ENCODE data around the gene PLBD1.

Gene PLBD1

DNA sequence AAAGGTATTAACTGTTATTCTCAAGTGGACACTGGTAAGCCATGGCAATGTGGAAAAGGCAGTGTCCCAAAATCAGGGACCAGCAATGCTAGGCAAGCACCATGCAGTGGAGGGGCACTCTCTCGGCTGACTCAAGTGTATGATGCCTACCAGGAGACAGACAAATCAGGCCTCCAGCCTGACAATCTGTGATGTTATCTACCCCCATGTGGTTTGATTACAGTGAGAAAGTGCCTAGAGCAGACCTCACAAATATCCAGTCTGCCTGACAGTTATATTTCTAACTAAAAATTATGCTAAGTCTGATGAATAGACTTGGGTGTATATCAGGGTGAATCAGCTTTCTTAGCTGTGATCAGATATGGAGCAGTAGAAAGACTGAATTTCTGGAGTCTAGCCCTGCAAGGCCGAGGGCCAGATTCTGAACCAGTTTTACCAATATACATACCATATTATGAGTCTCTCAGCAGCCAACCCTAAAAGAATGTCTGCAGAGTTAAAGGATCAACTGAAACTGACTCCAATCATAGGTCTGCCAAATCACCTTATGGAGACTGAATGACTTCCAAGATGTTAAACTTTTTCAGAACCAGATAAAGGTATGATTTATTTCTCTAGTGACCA is 3.2 kb downstream of the PLBD1 start:
- DNase-seq, result no peak

DNA sequence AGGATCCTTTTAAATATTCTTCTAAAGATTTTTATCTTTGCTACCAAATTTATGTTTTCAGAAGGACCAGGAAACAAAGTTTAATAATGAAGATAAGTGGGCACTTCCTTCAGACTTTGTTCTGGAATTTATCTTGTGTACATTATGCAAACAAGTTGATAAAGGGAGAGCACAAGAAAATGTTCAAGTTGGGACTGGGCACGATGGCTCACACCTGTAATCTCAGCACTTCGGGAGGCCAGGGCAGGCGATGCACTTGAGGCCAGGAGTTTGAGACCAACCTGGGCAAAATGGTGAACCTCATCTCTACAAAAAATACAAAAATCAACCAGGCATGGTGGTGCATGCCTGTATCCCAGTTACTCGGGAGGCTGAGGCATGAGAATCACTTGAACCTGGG is 4.6 kb downstream of the PLBD1 start:
- DNase-seq, result no peak

- no peak for DNase-seq
These were observed 5.4 kb downstream of the PLBD1 start for GRCh38 chr12:14562279-14562678.

DNA sequence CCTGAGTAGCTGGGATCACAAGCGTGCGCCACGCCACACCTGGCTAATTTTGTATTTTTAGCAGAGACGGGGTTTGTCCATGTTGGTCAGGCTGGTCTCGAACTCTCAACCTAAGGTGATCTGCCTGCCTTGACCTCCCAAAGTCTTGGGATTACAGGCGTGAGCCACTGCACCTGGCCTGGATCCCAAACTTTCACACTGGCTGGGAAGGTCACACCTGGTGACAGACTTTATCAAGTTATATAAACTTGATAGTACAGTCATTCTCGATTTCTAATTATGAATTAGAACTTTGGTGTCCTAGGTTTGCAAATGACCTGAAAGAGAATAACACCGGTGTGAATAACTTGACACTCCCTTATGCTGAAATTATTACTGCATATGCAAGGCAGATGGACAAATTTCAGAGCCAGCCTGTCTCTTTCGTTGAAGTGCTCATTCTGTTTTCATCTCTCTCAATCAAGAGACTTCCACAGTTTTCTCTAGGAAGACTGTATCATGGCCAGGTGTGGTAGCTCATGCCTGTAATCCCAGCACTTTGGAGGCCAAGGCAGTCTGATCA is 5.9 kb downstream of the PLBD1 start:
- no peak for DNase-seq

- DNase-seq, result no peak
These were observed 6.6 kb downstream of the PLBD1 start for GRCh38 chr12:14560904-14561574.

- DNase-seq, result no peak
These were observed 9.2 kb downstream of the PLBD1 start for GRCh38 chr12:14558473-14558959.

GRCh38 chr12:14557966-14558365 is 9.7 kb downstream of the PLBD1 start:
- DNase-seq, result no peak

DNA sequence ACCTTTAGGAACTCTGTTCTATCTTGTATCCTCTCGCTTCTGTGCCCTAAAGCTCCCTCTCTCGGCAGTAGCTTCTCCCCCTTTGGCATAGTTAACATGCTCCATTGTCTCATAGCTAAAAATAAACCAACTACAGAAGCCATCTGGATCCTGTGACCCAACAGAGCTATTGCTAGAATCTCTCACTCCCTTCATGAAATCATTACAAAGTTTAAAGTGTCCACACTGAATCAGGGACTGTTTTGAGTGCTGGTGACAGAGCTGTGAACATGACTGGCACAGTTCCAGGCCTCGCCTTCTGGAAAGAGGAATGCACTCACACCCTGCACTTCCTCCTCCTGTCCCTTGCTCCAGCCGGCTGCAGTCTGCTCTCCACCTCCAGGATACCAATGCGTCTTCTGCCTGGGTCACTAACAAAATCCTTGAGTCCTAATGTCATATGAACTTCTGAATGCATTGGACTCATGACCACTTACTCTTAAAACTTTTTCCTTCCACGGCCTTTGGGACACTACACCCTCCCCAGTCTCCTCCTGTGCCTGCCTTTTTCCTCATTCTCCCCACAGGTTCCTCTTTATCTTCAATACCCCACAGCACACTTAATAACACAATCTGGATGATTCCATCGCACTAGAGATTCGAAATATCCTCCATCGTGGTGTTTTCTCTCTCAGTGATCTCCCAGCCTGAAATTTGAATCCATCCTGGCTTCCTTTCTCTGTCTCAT is 13.2 kb downstream of the PLBD1 start:
- DNase-seq, result peak; percentile 4

DNA sequence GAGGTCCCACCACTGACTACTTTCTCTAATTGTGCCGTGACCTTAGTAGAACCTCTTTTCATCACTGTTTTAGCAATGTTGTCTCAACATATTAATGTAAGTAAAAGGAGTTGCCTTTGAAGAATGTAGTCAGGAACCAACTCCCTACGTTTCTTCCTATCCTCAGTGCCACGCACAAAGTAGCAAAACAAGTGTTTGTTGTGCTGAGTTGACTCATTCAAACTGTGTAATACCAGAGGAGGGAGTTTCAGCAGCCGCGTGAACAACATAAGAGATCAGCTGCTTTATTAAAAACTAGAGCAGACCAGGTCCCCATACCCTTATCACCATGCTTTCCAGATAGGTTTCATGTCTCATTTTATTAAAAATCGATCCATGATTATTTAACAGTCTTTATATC is 19.1 kb downstream of the PLBD1 start:
- DNase-seq, result no peak

GRCh38 chr12:14547571-14547970 is 20.1 kb downstream of the PLBD1 start:
- DNase-seq, result no peak

DNA sequence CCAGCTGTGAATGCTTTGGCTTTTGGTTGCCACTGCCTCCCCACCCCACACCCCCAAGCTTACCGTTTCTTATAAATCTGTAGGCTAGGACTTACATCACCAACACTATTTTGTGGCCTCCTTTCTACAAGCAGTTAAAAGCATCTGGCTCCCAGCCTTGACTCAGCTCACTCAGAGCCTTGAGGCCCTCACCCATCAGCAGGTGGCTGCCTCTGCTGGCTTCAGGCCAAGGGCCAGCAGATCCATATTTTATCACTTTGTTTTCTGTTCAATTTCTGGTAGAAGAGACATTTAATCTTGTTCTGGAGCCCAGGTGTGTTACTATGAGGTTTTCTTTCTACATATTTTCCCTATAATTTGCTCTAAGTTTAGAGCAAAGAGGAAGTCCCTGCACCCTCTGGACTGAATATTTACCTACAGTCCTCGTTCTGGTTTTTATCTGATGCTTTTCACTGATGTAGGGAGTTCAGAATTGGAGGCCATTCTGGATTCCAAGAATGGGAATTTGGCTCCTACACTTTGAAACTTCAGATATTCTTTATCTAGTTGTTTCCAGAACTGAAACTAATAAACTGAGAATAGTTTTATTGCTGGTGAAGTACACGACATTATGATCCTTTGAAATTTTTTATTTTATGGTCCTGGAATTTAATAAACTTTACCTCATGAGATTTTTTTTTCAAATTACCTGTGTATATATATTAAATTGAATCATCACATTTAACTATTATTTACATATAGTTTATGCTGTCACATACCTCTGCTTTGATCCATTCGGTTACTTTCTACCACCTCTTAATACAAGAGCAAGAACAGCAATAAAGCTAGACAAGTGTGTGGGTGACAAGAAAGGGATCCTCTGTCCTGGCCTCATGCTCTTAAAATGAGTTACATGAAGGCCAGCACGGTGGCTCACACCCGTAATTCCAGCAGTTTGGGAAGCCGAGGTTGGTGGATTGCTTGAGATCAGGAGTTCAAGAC is 22.2 kb downstream of the PLBD1 start:
- DNase-seq, result no peak

GRCh38 chr12:14540801-14541462 is 26.8 kb downstream of the PLBD1 start:
- no peak for DNase-seq

- no peak for DNase-seq
These were observed 30.6 kb downstream of the PLBD1 start for GRCh38 chr12:14537088-14537487.

GRCh38 chr12:14532152-14532551 is 35.5 kb downstream of the PLBD1 start:
- DNase-seq, result no peak

DNA sequence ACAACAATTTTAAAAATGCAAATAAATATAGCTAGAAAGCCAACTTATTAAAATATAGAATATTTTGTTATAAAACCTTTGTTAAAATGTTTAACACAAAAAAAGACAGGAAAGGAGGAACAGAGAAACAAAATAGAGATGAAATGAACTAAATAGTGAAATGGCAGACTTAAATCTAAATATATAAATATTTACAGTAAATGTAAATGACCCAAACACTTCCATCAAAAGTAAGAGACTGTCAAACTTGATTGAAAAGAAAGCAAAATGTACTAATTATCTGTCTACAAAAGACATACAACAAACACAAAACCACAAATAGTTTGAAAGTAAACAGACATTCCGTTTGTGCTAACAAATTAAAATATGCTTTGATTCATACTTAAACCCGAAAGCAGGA is 41.7 kb downstream of the PLBD1 start:
- no peak for DNase-seq

GRCh38 chr12:14521822-14522221 is 45.9 kb downstream of the PLBD1 start:
- no peak for DNase-seq

DNA sequence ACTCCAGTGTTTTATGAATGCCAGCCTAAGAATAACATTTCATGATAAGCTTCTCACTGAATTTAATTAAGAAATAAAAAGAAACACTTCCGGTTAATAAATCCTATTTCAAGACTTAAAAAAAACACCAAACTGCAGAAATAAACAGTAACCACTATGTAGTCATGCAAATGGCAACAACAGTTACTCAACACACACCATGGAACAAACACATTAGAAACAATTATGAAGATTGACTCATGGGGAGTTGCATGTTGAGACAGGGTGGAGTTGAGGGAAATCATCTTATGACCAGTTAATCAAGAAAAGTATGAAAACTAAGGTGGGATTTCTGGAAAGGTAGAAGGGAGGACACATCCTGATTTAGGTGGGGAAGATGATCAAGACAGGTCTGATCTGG is 52.7 kb downstream of the PLBD1 start:
- DNase-seq, result no peak

DNA sequence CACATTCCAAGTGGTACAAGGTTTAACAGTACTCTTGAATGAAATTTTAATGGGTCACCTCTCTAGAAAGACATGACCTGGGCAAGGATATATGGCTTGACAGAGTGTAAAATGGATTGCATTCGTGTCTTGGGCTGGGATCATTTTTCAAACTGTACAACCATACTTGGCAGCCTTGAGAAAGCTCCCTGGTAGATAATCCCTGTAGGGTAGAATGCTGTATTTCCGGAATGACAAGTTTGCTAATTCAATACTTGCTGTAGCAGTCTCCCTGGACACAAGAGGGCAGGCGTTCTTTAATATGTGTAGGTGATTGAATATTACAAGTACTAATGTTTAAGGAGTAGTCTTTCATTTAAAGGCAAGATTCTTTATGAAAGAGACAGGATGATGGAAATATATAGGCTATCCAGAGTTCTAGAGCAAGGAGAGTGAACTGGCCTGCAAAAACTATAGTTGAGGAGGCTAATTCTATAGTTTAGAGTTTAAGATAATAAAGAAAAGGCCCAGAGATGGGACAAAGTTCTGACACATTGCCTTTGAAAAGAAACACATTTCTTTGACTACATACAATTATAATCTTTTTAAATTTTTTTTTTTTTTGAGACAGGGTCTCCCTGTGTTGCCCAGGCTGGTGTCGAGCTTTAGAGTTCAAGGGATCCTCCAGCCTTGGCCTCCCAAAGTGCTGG is 53.4 kb downstream of the PLBD1 start:
- no peak for DNase-seq

DNA sequence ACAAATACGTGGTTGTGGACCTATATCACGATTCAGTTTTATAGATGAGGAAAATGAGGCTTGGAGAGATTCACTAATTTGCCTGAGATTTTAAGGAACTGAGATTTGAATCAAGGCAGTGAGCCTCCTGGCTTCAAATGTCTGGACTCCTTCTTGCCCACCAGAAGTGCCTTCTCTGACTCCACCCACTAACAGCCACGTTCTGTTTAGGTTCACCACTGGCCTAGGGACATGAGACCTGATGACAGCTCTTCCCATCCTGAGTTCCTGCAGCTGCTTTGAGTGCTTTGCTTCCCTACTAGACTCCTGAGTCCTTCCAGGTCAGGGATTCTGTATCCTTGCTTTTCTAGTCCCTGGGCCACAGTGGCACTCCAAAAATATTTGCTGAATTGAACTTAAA is 57.1 kb downstream of the PLBD1 start:
- no peak for DNase-seq

GRCh38 chr12:14505626-14506596 is 61.8 kb downstream of the PLBD1 start:
- no peak for DNase-seq
